SK-N-SH treated with all-trans-retinoic acid at 6 μM for 48 hours (cell line): Measurements from ENCODE around the gene SLC16A1.

ENCODE experiments used
- ATAC-seq: fragments of 200-7000 bp; cut with Tn5 transposase; 3 replicates; pipeline ENCODE4 v1.9.1; 2020; ENCODE audit warnings: mild to moderate bottlenecking, moderate library complexity
- ARNTL ChIP-seq: fragments of 450-650 bp; formaldehyde crosslinking; IDR thresholded peaks from 2 replicates; pipeline ENCODE4 v1.5.0; 2020; ENCODE audit warnings: low read depth, mild to moderate bottlenecking, moderate library complexity, borderline replicate concordance
- BACH2 ChIP-seq: fragments of 250-450 bp; sonication (Bioruptor Pico); IDR thresholded peaks from 2 replicates; pipeline ENCODE4 v1.9.0; 2021; ENCODE audit warnings: mild to moderate bottlenecking, borderline replicate concordance
- CREB5 ChIP-seq: fragments of 250-450 bp; sonication (Bioruptor Pico); IDR thresholded peaks from 2 replicates; pipeline ENCODE4 v1.5.1; 2020; ENCODE audit warnings: low read depth, mild to moderate bottlenecking, moderate library complexity
- CSDC2 ChIP-seq: fragments of 250-450 bp; sonication (Bioruptor Pico); IDR thresholded peaks from 2 replicates; pipeline ENCODE4 v1.5.0; 2020; ENCODE audit warnings: mild to moderate bottlenecking, moderate library complexity
- CSRNP3 ChIP-seq: fragments of 250-450 bp; sonication (Bioruptor Pico); IDR thresholded peaks from 2 replicates; pipeline ENCODE4 v1.5.1; 2021; ENCODE audit warnings: mild to moderate bottlenecking, moderate library complexity
- ESRRG ChIP-seq: fragments of 250-450 bp; sonication (Bioruptor Pico); IDR thresholded peaks from 2 replicates; pipeline ENCODE4 v1.6.1; 2021; ENCODE audit warnings: mild to moderate bottlenecking
- GLIS3 ChIP-seq: fragments of 250-450 bp; sonication (Bioruptor Pico); IDR thresholded peaks from 2 replicates; pipeline ENCODE4 v1.5.0; 2020; ENCODE audit warnings: mild to moderate bottlenecking, moderate library complexity
- ISL1 ChIP-seq: fragments of 250-450 bp; sonication (Bioruptor Pico); IDR thresholded peaks from 2 replicates; pipeline ENCODE4 v2.1.2; 2022; ENCODE audit warnings: mild to moderate bottlenecking, moderate library complexity
- OSR1 ChIP-seq: fragments of 250-450 bp; sonication (Bioruptor Pico); IDR thresholded peaks from 2 replicates; pipeline ENCODE4 v1.8.0; 2022; ENCODE audit warnings: moderate library complexity, mild to moderate bottlenecking, inconsistent platforms
- PATZ1 ChIP-seq: fragments of 250-450 bp; sonication (Bioruptor Pico); IDR thresholded peaks from 2 replicates; pipeline ENCODE4 v1.8.0; 2020; ENCODE audit warnings: mild to moderate bottlenecking, moderate library complexity, borderline replicate concordance
- RARB ChIP-seq: fragments of 250-450 bp; sonication (Bioruptor Pico); IDR thresholded peaks from 2 replicates; pipeline ENCODE4 v1.8.0; 2021; ENCODE audit warnings: mild to moderate bottlenecking, moderate library complexity
- TCF4 ChIP-seq: fragments of 250-450 bp; sonication (Bioruptor Pico); IDR thresholded peaks from 2 replicates; pipeline ENCODE4 v1.8.0; 2021; ENCODE audit warnings: mild to moderate bottlenecking, moderate library complexity, borderline replicate concordance
- TOX ChIP-seq: fragments of 250-450 bp; sonication (Bioruptor Pico); IDR thresholded peaks from 2 replicates; pipeline ENCODE4 v1.8.0; 2021; ENCODE audit warnings: mild to moderate bottlenecking, moderate library complexity, borderline replicate concordance
- TSHZ2 ChIP-seq: fragments of 250-450 bp; sonication (Bioruptor Pico); IDR thresholded peaks from 2 replicates; pipeline ENCODE4 v1.5.0; 2020; ENCODE audit warnings: mild to moderate bottlenecking, moderate library complexity
- ZC3H10 ChIP-seq: fragments of 250-450 bp; sonication (Bioruptor Pico); IDR thresholded peaks from 2 replicates; pipeline ENCODE4 v1.5.1; 2021; ENCODE audit warnings: mild to moderate bottlenecking, moderate library complexity
- ZFP3 ChIP-seq: fragments of 250-450 bp; sonication (Bioruptor Pico); IDR thresholded peaks from 2 replicates; pipeline ENCODE4 v1.5.0; 2020; ENCODE audit warnings: mild to moderate bottlenecking, moderate library complexity
- ZFP30 ChIP-seq: fragments of 450-650 bp; formaldehyde crosslinking; IDR thresholded peaks from 2 replicates; pipeline ENCODE4 v1.5.0; 2022; ENCODE audit warnings: mild to moderate bottlenecking, moderate library complexity
- ZNF565 ChIP-seq: fragments of 450-650 bp; formaldehyde crosslinking; conservative IDR thresholded peaks from 2 replicates; pipeline ENCODE4 v1.5.0; 2020; ENCODE audit warnings: low read depth, mild to moderate bottlenecking, moderate library complexity
- ZNF70 ChIP-seq: fragments of 450-650 bp; formaldehyde crosslinking; IDR thresholded peaks from 2 replicates; pipeline ENCODE4 v1.5.0; 2020; ENCODE audit warnings: mild to moderate bottlenecking, moderate library complexity
- ZNF8 ChIP-seq: fragments of 450-650 bp; formaldehyde crosslinking; IDR thresholded peaks from 2 replicates; pipeline ENCODE4 v1.5.0; 2020; ENCODE audit warnings: mild to moderate bottlenecking, moderate library complexity
- TF ChIP-seq, protein P1 (sequence below): fragments of 250-450 bp; sonication (Bioruptor Pico); IDR thresholded peaks from 2 replicates; pipeline ENCODE4 v1.8.0; 2021; ENCODE audit warnings: low read depth, mild to moderate bottlenecking, moderate library complexity, borderline replicate concordance

The SLC16A1 gene

DNA sequence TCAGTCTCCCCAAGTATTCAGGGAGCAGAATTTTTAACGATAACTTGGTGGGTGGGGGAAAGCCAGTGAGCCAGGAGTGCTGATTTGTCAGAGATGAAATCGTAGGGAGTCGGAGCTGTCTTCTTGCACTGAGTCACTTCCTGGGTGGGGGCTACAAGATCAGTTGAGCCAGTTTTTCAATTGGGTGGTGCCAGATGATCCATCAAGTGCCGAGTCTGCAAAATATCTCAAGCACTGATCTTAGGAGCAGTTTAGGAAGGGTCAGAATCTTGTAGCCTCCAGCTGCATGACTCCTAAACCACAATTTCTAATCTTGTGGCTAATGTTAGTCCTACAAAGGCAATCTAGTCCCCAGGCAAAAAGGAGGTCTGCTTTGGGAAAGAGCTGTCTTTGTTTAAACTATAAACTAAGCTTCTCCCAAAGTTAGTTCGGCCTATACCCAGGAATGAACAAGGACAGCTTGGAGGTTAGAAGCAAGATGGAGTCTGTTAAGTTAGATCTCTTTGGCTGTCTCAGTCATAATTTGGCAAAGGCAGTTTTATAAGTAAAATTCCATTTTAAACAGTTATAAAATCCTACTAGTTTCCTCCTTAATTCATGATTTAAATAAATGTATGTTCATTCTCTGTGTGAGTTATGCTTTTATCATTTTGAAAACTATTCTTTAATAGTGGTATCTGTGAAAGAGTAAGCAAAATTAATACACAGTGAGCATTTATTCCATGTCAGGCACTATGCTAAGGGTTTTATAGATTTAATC is 51.7 kb downstream of the SLC16A1 start (continued):
- TF ChIP-seq CREB5 (CRISPR knock-in tag) (no peak), ZNF565 (CRISPR knock-in tag) (no peak), ZFP30 (CRISPR knock-in tag) (no peak)

DNA sequence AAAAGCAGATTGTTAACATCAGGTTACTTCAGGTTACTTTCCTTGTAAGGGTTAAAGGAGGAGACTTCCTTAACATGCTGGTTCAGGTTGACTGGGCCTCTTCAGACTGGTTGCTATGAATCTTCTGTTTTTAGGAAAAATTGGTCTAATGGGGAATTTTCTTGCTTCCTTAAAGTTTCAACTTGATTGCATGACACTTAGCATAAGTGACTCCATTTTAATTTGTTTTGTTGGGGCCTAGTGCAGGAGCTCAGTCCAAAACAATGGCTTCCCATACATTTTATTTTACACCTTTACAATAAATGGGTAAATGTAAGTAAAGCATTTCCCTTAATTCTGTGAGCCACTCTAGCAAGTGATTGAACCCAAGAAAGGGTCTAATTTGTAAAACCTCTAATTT is 53.8 kb downstream of the SLC16A1 start:
- no peak for ATAC-seq
- no peak for TF ChIP-seq ZNF8
- TF ChIP-seq ZNF70 (CRISPR knock-in tag): no peak
- no peak for TF ChIP-seq BACH2 (CRISPR knock-in tag)
- TF ChIP-seq, protein P1, sequence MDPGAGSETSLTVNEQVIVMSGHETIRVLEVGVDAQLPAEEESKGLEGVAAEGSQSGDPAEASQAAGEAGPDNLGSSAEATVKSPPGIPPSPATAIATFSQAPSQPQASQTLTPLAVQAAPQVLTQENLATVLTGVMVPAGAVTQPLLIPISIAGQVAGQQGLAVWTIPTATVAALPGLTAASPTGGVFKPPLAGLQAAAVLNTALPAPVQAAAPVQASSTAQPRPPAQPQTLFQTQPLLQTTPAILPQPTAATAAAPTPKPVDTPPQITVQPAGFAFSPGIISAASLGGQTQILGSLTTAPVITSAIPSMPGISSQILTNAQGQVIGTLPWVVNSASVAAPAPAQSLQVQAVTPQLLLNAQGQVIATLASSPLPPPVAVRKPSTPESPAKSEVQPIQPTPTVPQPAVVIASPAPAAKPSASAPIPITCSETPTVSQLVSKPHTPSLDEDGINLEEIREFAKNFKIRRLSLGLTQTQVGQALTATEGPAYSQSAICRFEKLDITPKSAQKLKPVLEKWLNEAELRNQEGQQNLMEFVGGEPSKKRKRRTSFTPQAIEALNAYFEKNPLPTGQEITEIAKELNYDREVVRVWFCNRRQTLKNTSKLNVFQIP (CRISPR knock-in tag): no peak
- TF ChIP-seq OSR1 (CRISPR knock-in tag): no peak

- TF ChIP-seq TOX (no peak), ARNTL (CRISPR knock-in tag) (no peak), TSHZ2 (CRISPR knock-in tag) (no peak), ZNF565 (CRISPR knock-in tag) (no peak), CSRNP3 (no peak), ZNF8 (no peak), ZFP3 (CRISPR knock-in tag) (no peak), GLIS3 (CRISPR knock-in tag) (no peak), CREB5 (CRISPR knock-in tag) (no peak), TCF4 (CRISPR knock-in tag) (no peak), ISL1 (no peak), BACH2 (CRISPR knock-in tag) (no peak), CSDC2 (no peak), PATZ1 (no peak), ZNF70 (CRISPR knock-in tag) (no peak), ZC3H10 (CRISPR knock-in tag) (no peak), RARB (CRISPR knock-in tag) (no peak), ESRRG (CRISPR knock-in tag) (no peak)
- TF ChIP-seq, protein P1 (CRISPR knock-in tag): no peak
- TF ChIP-seq, all 23 proteins: peak for 0
- no peak for ATAC-seq
Measured at GRCh38 chr1:112901387-112901786, 54.6 kb downstream of the SLC16A1 start.
